Measurements from ENCODE around the gene OSBPL5.

DNA sequence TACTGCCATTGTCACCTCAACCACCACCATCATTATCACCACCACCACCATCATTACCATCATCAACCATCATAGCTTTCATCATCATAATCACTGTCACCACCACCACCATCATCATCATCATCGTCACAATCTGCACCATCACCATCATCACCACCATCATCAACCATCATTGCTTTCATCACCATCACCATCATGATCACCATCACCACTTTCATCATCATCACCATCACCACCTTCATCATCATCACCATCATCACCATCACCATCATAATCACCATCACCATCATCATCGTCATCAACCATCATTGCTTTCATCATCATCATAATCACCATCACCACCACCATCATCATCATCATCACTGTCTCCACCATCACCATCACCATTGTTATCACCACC is 8.7 kb upstream of the OSBPL5 start:
- TF ChIP-seq, protein P1, sequence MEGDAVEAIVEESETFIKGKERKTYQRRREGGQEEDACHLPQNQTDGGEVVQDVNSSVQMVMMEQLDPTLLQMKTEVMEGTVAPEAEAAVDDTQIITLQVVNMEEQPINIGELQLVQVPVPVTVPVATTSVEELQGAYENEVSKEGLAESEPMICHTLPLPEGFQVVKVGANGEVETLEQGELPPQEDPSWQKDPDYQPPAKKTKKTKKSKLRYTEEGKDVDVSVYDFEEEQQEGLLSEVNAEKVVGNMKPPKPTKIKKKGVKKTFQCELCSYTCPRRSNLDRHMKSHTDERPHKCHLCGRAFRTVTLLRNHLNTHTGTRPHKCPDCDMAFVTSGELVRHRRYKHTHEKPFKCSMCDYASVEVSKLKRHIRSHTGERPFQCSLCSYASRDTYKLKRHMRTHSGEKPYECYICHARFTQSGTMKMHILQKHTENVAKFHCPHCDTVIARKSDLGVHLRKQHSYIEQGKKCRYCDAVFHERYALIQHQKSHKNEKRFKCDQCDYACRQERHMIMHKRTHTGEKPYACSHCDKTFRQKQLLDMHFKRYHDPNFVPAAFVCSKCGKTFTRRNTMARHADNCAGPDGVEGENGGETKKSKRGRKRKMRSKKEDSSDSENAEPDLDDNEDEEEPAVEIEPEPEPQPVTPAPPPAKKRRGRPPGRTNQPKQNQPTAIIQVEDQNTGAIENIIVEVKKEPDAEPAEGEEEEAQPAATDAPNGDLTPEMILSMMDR (IDR thresholded peaks at IDR 0.05): no peak
- no peak for TF ChIP-seq POLR2A (IDR thresholded peaks at IDR 0.05)
